GM15510 (cell line): ENCODE results near the gene SELL.

ENCODE experiments used
- POLR2A ChIP-seq: IDR thresholded peaks from 3 replicates; pipeline ENCODE4 v1.6.1; 2011; ENCODE audit warnings: borderline replicate concordance; ENCODE audit not compliant: insufficient read length; ENCODE audit errors: extremely low read depth

Gene SELL

GRCh38 chr1:169711469-169712308 is at the start of gene SELL:
Gene SELL, minus strand, starts transcription at chr1:169711620. Its CDS starts 122 bp downstream, at chr1:169711498.
- peak; percentile 70 for TF ChIP-seq POLR2A

- TF ChIP-seq POLR2A, result no peak
Observed at GRCh38 chr1:169759038-169759437, 47.6 kb upstream of the SELL start.

DNA sequence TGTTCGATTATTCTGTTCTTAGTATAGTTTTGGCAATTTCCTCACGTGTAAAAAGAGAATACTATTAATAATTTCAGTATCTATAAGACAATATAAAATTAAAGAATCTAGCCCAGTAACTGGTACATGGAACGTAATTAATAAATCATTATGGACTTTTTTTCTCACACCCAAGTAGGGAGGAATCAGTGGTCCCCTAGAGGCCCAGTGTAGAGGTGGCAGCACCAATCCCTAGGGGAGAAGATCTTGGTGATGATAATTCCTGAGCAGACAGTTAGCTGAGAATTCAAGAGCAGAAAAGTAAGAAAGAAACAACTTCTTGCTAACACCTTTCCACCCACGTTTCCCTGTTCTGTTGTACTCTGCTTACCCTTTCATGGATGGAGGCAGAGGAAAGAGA is 42.1 kb upstream of the SELL start:
- no peak for TF ChIP-seq POLR2A

DNA sequence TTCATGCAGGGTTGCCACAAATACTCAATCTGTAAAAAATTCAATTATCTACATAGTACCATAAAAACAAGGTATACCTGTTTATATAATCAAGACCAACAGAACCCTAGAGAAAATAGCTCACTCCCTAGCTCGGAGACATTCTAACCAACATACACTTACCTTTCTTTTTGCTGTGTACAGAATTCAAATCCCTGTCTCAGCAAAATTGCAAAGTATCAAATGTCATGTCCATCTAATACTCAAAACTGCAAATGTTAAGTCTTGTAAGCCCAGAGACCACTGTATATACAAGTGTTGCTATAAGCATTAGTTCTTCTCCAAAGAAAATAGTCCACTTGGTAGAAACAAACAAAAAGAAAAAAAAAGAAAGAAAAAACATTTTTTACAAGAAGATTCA is 38.6 kb upstream of the SELL start:
- TF ChIP-seq POLR2A, result no peak

- TF ChIP-seq POLR2A, result no peak
Observed at GRCh38 chr1:169746550-169746949, 35.1 kb upstream of the SELL start.

GRCh38 chr1:169745015-169745861 is 33.8 kb upstream of the SELL start:
- TF ChIP-seq POLR2A, result no peak

GRCh38 chr1:169741666-169742394 is 30.4 kb upstream of the SELL start:
- no peak for TF ChIP-seq POLR2A

GRCh38 chr1:169739980-169740379 is 28.6 kb upstream of the SELL start:
- no peak for TF ChIP-seq POLR2A

GRCh38 chr1:169733924-169734323 is 22.5 kb upstream of the SELL start, which contains the start of gene SELE:
Gene SELE, minus strand, starts transcription at chr1:169734079. Its CDS starts 467 bp downstream, at chr1:169733612.
- TF ChIP-seq POLR2A, result no peak

GRCh38 chr1:169731446-169731845 is 20.0 kb upstream of the SELL start:
- TF ChIP-seq POLR2A, result no peak

DNA sequence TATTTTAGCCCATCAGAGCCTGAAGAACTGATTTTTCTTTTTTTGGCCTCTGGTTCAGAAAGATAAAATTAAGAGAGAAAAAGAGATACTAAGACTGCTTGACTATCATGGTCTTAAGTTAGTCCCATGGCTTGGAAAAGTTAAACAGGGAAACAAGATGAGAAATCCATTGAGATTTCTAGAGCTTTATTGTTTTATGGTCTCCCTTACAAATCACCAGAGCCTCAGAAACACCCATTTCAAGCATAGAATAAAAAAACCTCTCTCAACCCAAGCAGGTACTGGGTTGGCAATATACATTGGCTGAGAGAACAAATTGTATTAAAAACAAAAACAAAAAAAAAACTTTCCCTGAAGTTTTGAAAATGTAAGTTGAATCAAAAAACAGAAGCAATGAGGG is 18.6 kb upstream of the SELL start:
- no peak for TF ChIP-seq POLR2A

DNA sequence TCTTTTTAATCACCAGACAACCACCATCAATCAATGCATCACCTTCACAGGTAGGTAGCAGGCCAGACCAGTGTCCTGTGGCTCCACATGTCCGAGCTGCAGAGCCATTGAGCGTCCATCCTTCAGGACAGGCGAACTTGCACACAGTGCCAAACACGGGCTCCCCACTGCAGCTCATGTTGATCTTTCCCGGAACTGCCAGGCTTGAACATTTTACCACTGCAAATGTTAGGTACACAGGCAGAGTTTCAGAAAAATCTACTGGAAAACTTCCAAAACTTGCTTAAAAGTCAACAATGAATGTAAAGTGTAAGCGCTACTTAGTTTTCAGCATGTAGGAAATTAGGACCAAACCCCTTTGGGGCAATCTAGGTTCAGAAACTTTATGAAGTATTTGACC is 15.9 kb upstream of the SELL start:
- no peak for TF ChIP-seq POLR2A

DNA sequence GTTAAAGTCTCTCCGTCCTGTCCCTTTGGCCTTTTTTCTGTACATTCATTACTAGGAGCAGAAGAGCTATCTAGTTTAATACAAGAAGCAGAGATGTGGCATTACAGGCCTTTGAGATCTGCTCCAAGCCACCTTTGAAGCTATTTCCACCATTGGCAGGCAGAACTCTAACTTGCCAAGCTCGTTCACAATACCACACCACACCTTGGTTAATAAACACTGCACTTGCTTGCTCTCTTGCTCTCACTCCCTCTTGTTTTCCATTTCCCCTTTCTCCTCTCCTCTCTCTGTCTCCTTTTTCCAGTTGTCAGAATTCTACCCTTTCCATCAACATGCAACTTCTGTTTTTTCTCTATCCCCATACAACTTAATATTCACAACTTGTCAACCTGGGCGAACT is 15.4 kb upstream of the SELL start:
- TF ChIP-seq POLR2A, result no peak

GRCh38 chr1:169725930-169726329 is 14.5 kb upstream of the SELL start:
- no peak for TF ChIP-seq POLR2A

- no peak for TF ChIP-seq POLR2A
Observed at GRCh38 chr1:169724168-169724567, 12.7 kb upstream of the SELL start.
